ENCODE data around the gene WDR55. TPM values are rescaled to one million over a fixed set of nuclear protein-coding genes. Genes with fewer than 3 reads are reported as not detected.
"Not testable (repeated sequence)": the region's sequence is repeated elsewhere in the genome, so short reads cannot be mapped to it uniquely, and the experiment has no call there.

WDR55 gene
- 10 to 100 TPM; 13.2 to 18.0 (median 15.1) TPM for total RNA-seq
- 10 to 100 TPM; 19.2 to 35.0 (median 29.8) TPM for polyA plus RNA-seq

- WGBS, 2 donors: 0% methylated on average over 54 of the region's 54 CpGs
- peak; percentile 84 to 92 (median 90) for TF ChIP-seq POLR2AphosphoS5 (IDR thresholded peaks at IDR 0.05)
- no peak for TF ChIP-seq CTCF (IDR thresholded peaks at IDR 0.05)
- TF ChIP-seq POLR2A (IDR thresholded peaks at IDR 0.05): peak; percentile 71 to 86
- intact Hi-C loops (cut with DNase I): loop anchor here (2.0 kb wide), 2 partner anchors 16 to 26 kb away; partner anchors contain the start of genes HARS1 and HARS2
- Histone ChIP-seq H3K36me3 (peaks cover 29 to 53% (median 44%) of the 10 kb centered on the region in 4 donors), H3K4me3 (peak within 1 kb of the TSS; percentile 57 to 89 (median 75)), H3K9me3 (no peaks in the 10 kb centered on the region), H3K27ac (peak within 1 kb of the TSS; percentile 84 to 91 (median 86)), H3K27me3 (no peaks in the 10 kb centered on the region), H3K4me1 (peaks cover 0 to 25% (median 22%) of the 10 kb centered on the region in 4 donors)
- DNase-seq: peak; percentile 98
Observed at GRCh38 chr5:140664359-140665119, at the start of gene WDR55. TSS of gene WDR55 (plus strand) at chr5:140664904. CDS start at chr5:140664913, 9 bp downstream.

- Histone ChIP-seq H3K36me3 (no peaks in the 10 kb centered on the region), H3K4me3 (no peak overlapping the region), H3K27me3 (no peaks in the 10 kb centered on the region), H3K9me3 (no peaks in the 10 kb centered on the region), H3K27ac (no peak overlapping the region), H3K4me1 (no peaks in the 10 kb centered on the region)
- TF ChIP-seq EP300 (IDR thresholded peaks at IDR 0.05) (no peak), POLR2AphosphoS5 (IDR thresholded peaks at IDR 0.05) (peak in 1 of 4 donors; percentile 21), POLR2A (IDR thresholded peaks at IDR 0.05) (no peak)
- 83 to 89% methylated on average over 3 of the region's 3 CpGs for WGBS, 2 donors
- intact Hi-C loops (cut with DNase I): no loop called here
- DNase-seq: no peak
Observed at GRCh38 chr5:140622301-140622700, 42.4 kb upstream of the WDR55 start.

- H3K27me3 ChIP-seq; H3K4me1 ChIP-seq; H3K4me3 ChIP-seq; DNase-seq; H3K36me3 ChIP-seq; H3K9me3 ChIP-seq; intact Hi-C loops (cut with DNase I): not testable (repeated sequence)
- H3K27ac ChIP-seq: peak overlapping the region in 1 of 4 donors; percentile 10
Observed at GRCh38 chr5:140623061-140623460, 41.6 kb upstream of the WDR55 start.

- H3K27me3 ChIP-seq; H3K9me3 ChIP-seq; H3K27ac ChIP-seq; H3K36me3 ChIP-seq; DNase-seq; H3K4me1 ChIP-seq; H3K4me3 ChIP-seq; intact Hi-C loops (cut with DNase I): not testable (repeated sequence)
- WGBS, 2 donors: 89 to 92% methylated on average over 10 of the region's 10 CpGs
Observed at GRCh38 chr5:140624886-140625285, 39.8 kb upstream of the WDR55 start.

- intact Hi-C loops (cut with DNase I): no loop called here
- 92 to 97% methylated on average over 6 of the region's 6 CpGs for WGBS, 2 donors
- Histone ChIP-seq H3K27me3 (no peaks in the 10 kb centered on the region), H3K36me3 (no peaks in the 10 kb centered on the region), H3K27ac (no peak overlapping the region), H3K4me1 (peaks cover 0 to 14% (median 9%) of the 10 kb centered on the region in 4 donors), H3K9me3 (no peaks in the 10 kb centered on the region), H3K4me3 (no peak overlapping the region)
- DNase-seq: no peak
- TF ChIP-seq EP300 (IDR thresholded peaks at IDR 0.05): no peak
- no peak for TF ChIP-seq POLR2AphosphoS5 (IDR thresholded peaks at IDR 0.05)
- TF ChIP-seq CTCF (IDR thresholded peaks at IDR 0.05): no peak
- TF ChIP-seq POLR2A (IDR thresholded peaks at IDR 0.05): no peak
Observed at GRCh38 chr5:140627972-140628371, 36.7 kb upstream of the WDR55 start.

GRCh38 chr5:140628711-140629110 lies 36.0 kb upstream of the WDR55 start:
- Histone ChIP-seq H3K36me3 (no peaks in the 10 kb centered on the region), H3K4me3 (no peak overlapping the region), H3K27ac (no peak overlapping the region), H3K4me1 (peaks cover 0 to 20% (median 15%) of the 10 kb centered on the region in 4 donors), H3K27me3 (no peaks in the 10 kb centered on the region), H3K9me3 (no peaks in the 10 kb centered on the region)
- intact Hi-C loops (cut with DNase I): no loop called here
- TF ChIP-seq EP300 (IDR thresholded peaks at IDR 0.05) (no peak), POLR2AphosphoS5 (IDR thresholded peaks at IDR 0.05) (no peak), POLR2A (IDR thresholded peaks at IDR 0.05) (no peak), CTCF (IDR thresholded peaks at IDR 0.05) (no peak)
- 87 to 89% methylated on average over 1 of the region's 1 CpG for WGBS, 2 donors
- no peak for DNase-seq

All from sigmoid colon (tissue), 7 donors.